PC-3 (cell line): ENCODE results near the gene PIMREG. TPM values are rescaled to one million over a fixed set of nuclear protein-coding genes. Genes with fewer than 3 reads are reported as not detected.

Experiments used
- ATAC-seq: fragments of 200-7000 bp; cut with Tn5 transposase; 2 replicates; pipeline ENCODE4 v1.9.1; 2020; ENCODE audit warnings: mild to moderate bottlenecking, moderate library complexity
- BruUV-seq: library from RNA; stranded (reverse); fragments of 400-500 nt; replicated peaks from 2 replicates; lab custom pipeline; 2021; lab: Mats Ljungman, UMichigan
- CTCF ChIA-PET: fragments of 300-600 bp; sonication (Branson Sonifier 250); formaldehyde crosslinking; loops from one replicate; lab custom pipeline; 2022; ENCODE audit warnings: antibody characterized with exemption; lab: Charles Lee
- POLR2A ChIA-PET: fragments of 300-600 bp; sonication (Branson Sonifier 250); formaldehyde crosslinking; loops from one replicate; lab custom pipeline; 2022; ENCODE audit warnings: antibody characterized with exemption; ENCODE audit not compliant: unreplicated experiment; lab: Charles Lee
- DNase-seq: peaks from one replicate; pipeline ENCODE4 v3.0.0-alpha.2; 2015
- H2AFZ ChIP-seq: fragments of 300-600 bp; sonication (generic); 2 replicates; pipeline ENCODE4 v1.6.0; 2016; ENCODE audit warnings: antibody characterized with exemption, low read length
- H3F3A ChIP-seq: fragments of 300-600 bp; sonication (generic); one replicate; pipeline ENCODE4 v1.6.0; 2017; ENCODE audit warnings: antibody characterized with exemption, low read length, control low read depth, mild to moderate bottlenecking; ENCODE audit not compliant: unreplicated experiment
- H3K27ac ChIP-seq: fragments of 300-600 bp; sonication (generic); 2 replicates; pipeline ENCODE4 v1.5.1; 2016; ENCODE audit warnings: mild to moderate bottlenecking, low read length
- H3K27me3 ChIP-seq: fragments of 300-600 bp; sonication (generic); 2 replicates; pipeline ENCODE4 v1.6.1; 2016; ENCODE audit warnings: low read length, mixed read lengths
- H3K36me3 ChIP-seq: fragments of 300-600 bp; sonication (generic); 2 replicates; pipeline ENCODE4 v1.6.1; 2016; ENCODE audit warnings: low read depth, mixed run types, low read length, mixed read lengths
- H3K4me1 ChIP-seq: fragments of 300-600 bp; sonication (generic); 2 replicates; pipeline ENCODE4 v1.5.1; 2016; ENCODE audit warnings: low read length; ENCODE audit not compliant: insufficient read depth
- H3K4me2 ChIP-seq: fragments of 300-600 bp; sonication (generic); 2 replicates; pipeline ENCODE4 v1.6.0; 2016; ENCODE audit warnings: low read length
- H3K4me3 ChIP-seq: fragments of 300-600 bp; sonication (generic); 2 replicates; pipeline ENCODE4 v1.5.1; 2016; ENCODE audit warnings: mild to moderate bottlenecking, low read length, mixed read lengths
- H3K79me2 ChIP-seq: fragments of 300-600 bp; sonication (generic); 2 replicates; pipeline ENCODE4 v1.6.1; 2017; ENCODE audit warnings: low read length, mixed read lengths
- H3K9ac ChIP-seq: fragments of 300-600 bp; sonication (generic); 2 replicates; pipeline ENCODE4 v1.6.0; 2016; ENCODE audit warnings: mild to moderate bottlenecking, low read length
- H3K9me2 ChIP-seq: fragments of 300-600 bp; sonication (generic); replicated peaks from 2 replicates; pipeline ENCODE4 v1.6.1; 2016; ENCODE audit warnings: mixed run types, low read length, mixed read lengths
- H3K9me3 ChIP-seq: fragments of 300-600 bp; sonication (generic); 2 replicates; pipeline ENCODE4 v1.6.1; 2016; ENCODE audit warnings: low read length, mixed read lengths
- H4K20me1 ChIP-seq: fragments of 300-600 bp; sonication (generic); 2 replicates; pipeline ENCODE4 v1.6.1; 2016; ENCODE audit warnings: low read length, mixed read lengths
- CTCF ChIP-seq: fragments of 300-600 bp; sonication (generic); conservative IDR thresholded peaks from 2 replicates; pipeline ENCODE4 v1.5.1; 2017; ENCODE audit warnings: antibody characterized with exemption, low read depth, mild to moderate bottlenecking, low read length
- EZH2 ChIP-seq: fragments of 300-600 bp; sonication (generic); IDR thresholded peaks from one replicate; pipeline ENCODE4 v1.6.1; 2017; ENCODE audit warnings: antibody characterized with exemption, mild to moderate bottlenecking, low read length; ENCODE audit not compliant: unreplicated experiment
- EZH2phosphoT487 ChIP-seq: fragments of 300-600 bp; sonication (generic); IDR thresholded peaks from 2 replicates; pipeline ENCODE4 v1.6.1; 2018; ENCODE audit warnings: mild to moderate bottlenecking, antibody characterized with exemption, low read length, borderline replicate concordance
- intact Hi-C: fragments of 100-400 bp; cut with micrococcal nuclease; formaldehyde crosslinking; loops from 2 replicates; pipeline ENCODE4 v1.9.0; 2023
- total RNA-seq: library from RNA; depleted of rRNA; stranded (reverse); fragments of >200 nt; gene quantifications from 2 replicates; pipeline ENCODE4 v1.2.3, GENCODE V29; 2014

Gene PIMREG
- total RNA-seq, 1 experiment from 2014 or later = 67.6 TPM

- TF ChIP-seq EZH2phosphoT487 = no peak
- TF ChIP-seq CTCF = no peak
- no peak for TF ChIP-seq EZH2
- intact Hi-C loops = no loop called here
- CTCF ChIA-PET = no interaction called here
- ATAC-seq (no peak), DNase-seq (no peak)
- H3K36me3 ChIP-seq = no peaks in the 10 kb centered on the region
- H3K9ac ChIP-seq = no peak overlapping the region
- no peaks in the 10 kb centered on the region for H3K9me2 ChIP-seq
- no peaks in the 10 kb centered on the region for H3K27me3 ChIP-seq
- H3K4me3 ChIP-seq = no peak overlapping the region
- POLR2A ChIA-PET = no interaction called here
- H3K79me2 ChIP-seq = no peaks in the 10 kb centered on the region
- no peaks in the 10 kb centered on the region for H4K20me1 ChIP-seq
- no peak overlapping the region for H3K27ac ChIP-seq
- no TSS peak for BruUV-seq
- peaks cover 15% of the 10 kb centered on the region for H3K4me1 ChIP-seq
- H2AFZ ChIP-seq = no peak overlapping the region
- no peaks in the 10 kb centered on the region for H3F3A ChIP-seq
- H3K4me2 ChIP-seq = no peak overlapping the region
- no peaks in the 10 kb centered on the region for H3K9me3 ChIP-seq
These were observed 31.2 kb downstream of the PIMREG start for GRCh38 chr17:6475411-6475810.

DNA sequence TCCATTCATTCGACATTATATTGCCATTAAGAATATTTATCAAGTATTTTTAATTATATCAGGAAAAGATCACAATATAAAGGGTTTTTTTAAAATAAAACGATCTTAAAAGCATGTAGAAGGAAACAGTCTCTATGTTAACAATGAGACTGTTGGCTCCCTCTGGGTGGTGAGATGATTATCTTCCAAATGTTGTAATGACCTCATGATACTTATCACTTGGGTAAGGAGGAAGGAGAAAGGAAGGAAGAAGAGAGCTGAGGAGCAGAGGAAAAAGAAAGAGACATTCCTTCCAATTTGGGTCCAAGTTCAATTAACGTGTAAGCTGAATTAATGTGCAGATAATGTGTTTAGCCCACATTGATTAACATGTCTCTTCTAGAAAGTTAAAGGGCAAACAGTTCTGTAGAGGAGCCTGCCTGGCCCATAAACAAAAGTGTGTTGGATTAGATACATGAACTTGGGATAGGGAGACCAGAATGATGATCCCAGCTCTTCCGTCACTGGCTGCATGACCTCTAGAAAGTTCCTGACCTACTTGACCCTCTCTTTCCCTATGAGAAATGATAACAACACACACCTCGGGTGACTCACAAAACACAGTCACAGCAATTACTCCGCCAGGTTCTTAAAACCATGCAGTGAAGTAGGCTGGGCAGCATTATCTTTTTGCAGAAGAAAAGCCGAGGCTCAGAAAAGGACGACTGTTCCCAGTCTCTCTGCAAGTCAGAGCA, 32.0 kb downstream of the PIMREG start:
- no peaks in the 10 kb centered on the region for H3F3A ChIP-seq
- TF ChIP-seq CTCF (no peak), EZH2 (no peak), EZH2phosphoT487 (no peak)
- no peaks in the 10 kb centered on the region for H3K79me2 ChIP-seq
- no peak for DNase-seq
- H3K27me3 ChIP-seq = no peaks in the 10 kb centered on the region
- ChIA-PET POLR2A (no interaction called here), CTCF (no interaction called here)
- H3K9me2 ChIP-seq = no peaks in the 10 kb centered on the region
- BruUV-seq = no TSS peak
- no peaks in the 10 kb centered on the region for H4K20me1 ChIP-seq
- H3K27ac ChIP-seq = no peak overlapping the region
- no peak overlapping the region for H2AFZ ChIP-seq
- peaks cover 15% of the 10 kb centered on the region for H3K4me1 ChIP-seq
- no peaks in the 10 kb centered on the region for H3K9me3 ChIP-seq
- no peak overlapping the region for H3K4me2 ChIP-seq
- no peak for ATAC-seq
- no peak overlapping the region for H3K4me3 ChIP-seq
- H3K9ac ChIP-seq = no peak overlapping the region
- intact Hi-C loops = no loop called here
- no peaks in the 10 kb centered on the region for H3K36me3 ChIP-seq

GRCh38 chr17:6476810-6477179, 32.5 kb downstream of the PIMREG start:
- intact Hi-C loops = no loop called here
- Histone ChIP-seq H4K20me1 (no peaks in the 10 kb centered on the region), H3K79me2 (no peaks in the 10 kb centered on the region), H3K4me3 (no peak overlapping the region), H3K27me3 (no peaks in the 10 kb centered on the region), H3K4me1 (peaks cover 9% of the 10 kb centered on the region), H3K9me2 (no peaks in the 10 kb centered on the region), H3K9me3 (no peaks in the 10 kb centered on the region), H3K4me2 (no peak overlapping the region), H3F3A (no peaks in the 10 kb centered on the region), H3K27ac (no peak overlapping the region), H3K9ac (no peak overlapping the region), H3K36me3 (no peaks in the 10 kb centered on the region), H2AFZ (no peak overlapping the region)
- ChIA-PET CTCF (no interaction called here), POLR2A (no interaction called here)
- no TSS peak for BruUV-seq
- DNase-seq (no peak), ATAC-seq (no peak)
- no peak for TF ChIP-seq EZH2phosphoT487
- no peak for TF ChIP-seq EZH2
- no peak for TF ChIP-seq CTCF
